GM21381 (cell line): Measurements from ENCODE around the gene ARL17B.
"Not testable (repeated sequence)": the region's sequence is repeated elsewhere in the genome, so short reads cannot be mapped to it uniquely, and the experiment has no call there.

Experiments
- ATAC-seq: cut with Tn5 transposase; IDR thresholded peaks from one replicate; pipeline ENCODE4 v1.9.1; 2021; ENCODE audit warnings: mild to moderate bottlenecking, moderate library complexity; ENCODE audit not compliant: unreplicated experiment

Gene ARL17B

DNA sequence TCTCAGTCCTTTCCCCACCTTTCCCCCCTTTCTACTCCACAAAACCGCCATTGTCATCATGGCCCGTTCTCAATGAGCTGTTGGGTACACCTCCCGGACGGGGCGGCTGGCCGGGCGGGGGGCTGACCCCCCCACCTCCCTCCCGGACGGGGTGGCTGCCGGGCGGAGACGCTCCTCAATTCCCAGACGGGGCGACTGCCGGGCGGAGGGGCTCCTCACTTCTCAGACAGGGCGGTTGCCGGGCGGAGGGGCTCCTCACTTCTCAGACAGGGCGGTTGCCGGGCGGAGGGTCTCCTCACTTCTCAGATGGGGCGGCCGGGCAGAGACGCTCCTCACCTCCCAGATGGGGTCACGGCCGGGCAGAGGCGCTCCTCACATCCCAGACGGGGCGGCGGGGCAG lies 108.8 kb downstream of the ARL17B start:
- ATAC-seq: not testable (repeated sequence)

DNA sequence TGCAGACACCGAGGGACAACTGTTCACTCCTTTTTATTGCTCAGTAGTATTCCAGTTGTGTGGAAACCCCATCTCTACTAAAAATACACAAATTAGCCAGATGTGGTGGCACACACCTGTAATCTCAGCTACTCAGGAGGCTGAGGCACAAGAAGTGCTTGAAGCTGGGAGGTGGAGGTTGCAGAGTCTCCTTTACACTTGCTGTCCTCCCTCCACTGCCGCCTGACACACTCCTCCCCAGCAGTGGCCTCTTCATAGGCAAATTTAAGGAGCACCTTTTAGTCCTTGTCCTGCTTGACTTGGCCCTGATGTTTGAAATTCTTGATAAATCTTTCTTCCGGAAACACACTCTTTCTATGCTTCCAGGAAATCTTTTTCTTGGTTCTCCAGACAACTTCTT lies 112.4 kb downstream of the ARL17B start:
- ATAC-seq: not testable (repeated sequence)

GRCh38 chr17:46244949-46245768 lies 116.4 kb downstream of the ARL17B start:
- ATAC-seq: not testable (repeated sequence)

GRCh38 chr17:46244339-46244913 lies 117.1 kb downstream of the ARL17B start:
- not testable (repeated sequence) for ATAC-seq

- not testable (repeated sequence) for ATAC-seq
Measured at GRCh38 chr17:46243928-46244327, 117.6 kb downstream of the ARL17B start.

DNA sequence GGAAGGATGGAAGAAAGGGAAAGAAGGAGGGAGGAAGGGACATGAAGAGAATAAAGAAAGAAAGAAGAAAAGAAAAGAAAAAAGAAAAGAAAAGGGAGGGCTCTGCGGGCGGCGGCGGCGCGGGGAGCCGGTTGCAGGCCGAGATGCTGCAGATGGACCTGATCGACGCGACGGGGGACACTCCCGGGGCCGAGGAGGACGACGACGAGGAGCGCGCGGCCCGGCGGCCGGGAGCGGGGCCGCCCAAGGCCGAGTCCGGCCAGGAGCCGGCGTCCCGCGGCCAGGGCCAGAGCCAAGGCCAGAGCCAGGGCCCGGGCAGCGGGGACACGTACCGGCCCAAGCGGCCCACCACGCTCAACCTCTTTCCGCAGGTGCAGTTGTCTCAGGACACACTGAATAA lies 118.1 kb downstream of the ARL17B start:
- ATAC-seq: not testable (repeated sequence)

- not testable (repeated sequence) for ATAC-seq
Measured at GRCh38 chr17:46231359-46231758, 130.2 kb downstream of the ARL17B start.

DNA sequence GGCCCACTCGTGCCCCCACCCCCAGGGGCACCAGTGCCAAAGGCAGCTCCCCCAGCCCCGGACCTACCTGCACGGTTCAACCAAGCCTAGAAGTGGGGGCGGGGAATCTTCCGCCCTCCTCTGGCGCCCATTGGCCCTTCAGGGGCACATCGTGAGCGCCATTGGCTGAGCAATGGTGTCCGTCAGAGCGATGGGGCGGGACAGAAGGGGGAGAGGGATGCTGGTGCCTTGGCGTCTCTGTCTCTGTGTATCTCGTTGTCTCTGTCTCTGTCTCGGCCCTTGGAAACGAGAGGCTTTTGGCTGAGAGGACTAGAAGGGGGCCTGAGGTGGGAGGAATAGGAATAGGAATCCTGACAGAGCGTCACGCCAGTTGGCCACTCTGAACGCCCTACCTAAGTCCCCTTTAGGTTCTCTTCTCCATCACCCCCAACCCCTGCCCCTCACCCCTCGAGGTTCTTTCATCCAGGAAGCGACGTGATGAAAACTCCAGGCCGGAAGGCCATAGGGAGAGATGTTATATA lies 136.2 kb downstream of the ARL17B start:
- ATAC-seq: peak; percentile 98

DNA sequence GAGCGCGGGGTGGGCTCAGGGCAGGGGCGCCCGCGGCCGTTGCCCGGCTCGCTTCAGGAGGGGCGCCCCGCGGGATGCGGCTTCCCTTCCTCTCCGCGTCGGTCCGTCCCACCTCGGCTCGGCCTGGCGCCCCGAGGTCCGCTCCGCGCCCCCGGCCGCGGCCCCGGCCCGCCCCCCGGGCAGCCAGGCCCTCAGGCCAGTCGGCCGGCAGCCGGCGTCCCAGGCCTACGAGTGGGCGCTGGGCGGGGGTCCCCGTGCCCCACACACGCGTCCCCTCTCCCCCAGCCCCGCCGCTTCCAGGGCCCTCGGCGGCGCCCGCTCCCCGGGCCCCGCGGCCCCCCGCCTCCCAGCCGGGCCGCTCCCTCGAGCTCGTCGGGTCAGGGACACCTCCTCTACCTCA lies 136.7 kb downstream of the ARL17B start:
- ATAC-seq: peak; percentile 37
